GM10266 (cell line): ENCODE data around the gene STAT3.
A peak's percentile ranks its signal among the peaks of the same experiment; 100 is the strongest.

Source experiments
- DNase-seq: peaks from one replicate; pipeline ENCODE4 v3.0.0; 2012; ENCODE audit errors: extremely low spot score
- CTCF ChIP-seq: IDR thresholded peaks from 2 replicates; pipeline ENCODE4 v1.5.1; 2012; ENCODE audit warnings: mild to moderate bottlenecking, low read depth; ENCODE audit not compliant: control insufficient read depth, insufficient read depth; ENCODE audit errors: missing control alignments

STAT3 gene

GRCh38 chr17:42413464-42414040, 25.3 kb upstream of the STAT3 start:
- no peak for TF ChIP-seq CTCF
- DNase-seq = no peak

DNA sequence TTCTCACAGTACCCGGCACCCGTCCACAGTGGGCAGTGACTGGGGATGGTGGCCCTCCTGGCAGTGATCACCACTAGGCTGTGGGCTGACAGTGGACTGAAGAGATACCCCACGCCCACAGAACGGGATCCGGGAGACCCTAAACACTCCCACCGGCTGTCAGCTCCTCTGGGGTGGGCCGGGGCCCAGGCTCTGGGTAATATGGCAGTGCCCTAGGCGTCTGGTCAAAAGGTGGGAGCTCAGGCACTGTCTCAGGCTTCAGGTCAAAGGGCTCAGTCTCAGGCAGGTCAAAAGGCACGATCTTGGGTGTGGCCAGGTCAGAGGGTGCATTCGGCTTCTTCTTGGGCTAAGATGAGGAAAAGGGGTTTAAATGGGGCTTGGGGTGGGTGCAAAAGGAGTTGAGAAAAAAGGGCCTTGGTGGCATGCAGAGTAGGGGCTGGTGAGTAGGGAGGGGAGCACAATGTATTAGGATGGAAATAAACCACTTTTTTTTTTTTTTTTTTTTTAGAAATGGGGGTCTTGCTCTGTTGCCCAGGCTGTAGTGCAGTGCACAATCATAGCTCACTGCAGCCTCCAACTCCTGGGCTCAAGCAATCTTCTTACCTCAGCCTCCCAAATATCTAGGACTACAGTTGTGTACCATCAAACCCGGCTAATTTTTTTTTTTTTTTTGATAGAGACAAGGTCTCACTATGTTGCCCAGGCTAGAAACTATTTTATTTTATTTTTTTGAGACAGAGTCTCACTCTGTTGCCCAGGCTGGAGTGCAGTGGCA, 23.9 kb upstream of the STAT3 start:
- DNase-seq = peak; percentile 10
- TF ChIP-seq CTCF = no peak

DNA sequence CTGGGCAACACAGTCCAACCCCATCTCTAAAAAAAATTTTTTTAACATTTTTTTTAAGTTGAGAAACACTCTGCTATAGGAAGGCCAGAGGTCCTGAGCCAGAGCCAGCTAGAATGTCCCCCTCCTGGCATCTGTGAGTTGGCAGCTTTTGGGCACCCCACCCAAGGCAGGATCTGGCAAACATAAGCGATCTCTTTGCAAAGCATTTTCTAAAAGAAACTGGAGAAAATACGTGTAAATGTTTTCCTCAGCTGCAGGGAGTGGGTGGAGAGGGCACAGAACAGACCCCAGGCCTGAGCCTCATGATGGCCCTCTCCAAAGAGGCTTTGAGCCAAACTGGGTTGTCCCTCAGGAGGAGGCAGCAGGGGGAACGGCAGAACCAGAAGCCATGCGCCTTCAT, 23.1 kb upstream of the STAT3 start:
- DNase-seq = peak; percentile 7
- TF ChIP-seq CTCF = no peak

- DNase-seq = no peak
- no peak for TF ChIP-seq CTCF
Measured at GRCh38 chr17:42410319-42410685, 22.1 kb upstream of the STAT3 start.

DNA sequence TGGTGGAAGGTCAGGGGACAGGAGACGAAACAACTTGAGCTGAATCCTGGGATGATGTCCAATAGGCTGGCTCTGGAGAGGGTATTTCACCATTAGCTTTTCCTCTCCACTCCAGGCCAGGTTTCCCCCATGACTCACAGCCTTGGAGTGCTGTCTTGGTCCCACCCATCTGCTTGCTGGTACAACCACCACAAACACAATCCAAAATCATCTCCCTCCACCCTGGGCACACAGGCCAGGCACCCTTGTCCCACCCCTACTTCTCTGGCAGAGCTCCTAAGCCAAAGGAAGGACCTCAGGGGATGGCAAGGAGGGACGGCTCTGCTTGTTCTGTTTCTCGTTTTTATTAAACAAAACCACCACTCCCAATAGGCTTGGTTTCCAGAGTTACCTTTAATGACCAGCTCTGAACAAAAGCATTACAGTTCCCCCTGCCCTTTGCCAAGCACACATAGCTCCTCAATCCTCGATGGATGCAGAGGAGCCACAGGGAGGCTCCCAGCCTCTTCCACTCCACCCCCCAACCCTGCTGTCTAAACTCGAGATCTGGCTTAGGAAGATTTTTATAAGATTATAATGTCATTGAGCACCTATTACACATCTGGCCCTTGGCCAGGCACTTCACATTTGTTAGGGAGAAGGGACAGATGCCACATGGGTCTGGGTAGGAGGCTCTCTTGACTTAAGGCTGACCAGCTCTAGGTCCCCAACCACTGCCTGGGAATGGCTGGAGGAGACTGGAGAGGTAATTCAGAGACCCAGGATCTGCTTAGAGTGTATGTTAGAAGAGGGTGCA, 21.5 kb upstream of the STAT3 start:
- TF ChIP-seq CTCF = no peak
- peak; percentile 11 for DNase-seq

- DNase-seq = no peak
- TF ChIP-seq CTCF = no peak
Measured at GRCh38 chr17:42408061-42408460, 19.8 kb upstream of the STAT3 start.

DNA sequence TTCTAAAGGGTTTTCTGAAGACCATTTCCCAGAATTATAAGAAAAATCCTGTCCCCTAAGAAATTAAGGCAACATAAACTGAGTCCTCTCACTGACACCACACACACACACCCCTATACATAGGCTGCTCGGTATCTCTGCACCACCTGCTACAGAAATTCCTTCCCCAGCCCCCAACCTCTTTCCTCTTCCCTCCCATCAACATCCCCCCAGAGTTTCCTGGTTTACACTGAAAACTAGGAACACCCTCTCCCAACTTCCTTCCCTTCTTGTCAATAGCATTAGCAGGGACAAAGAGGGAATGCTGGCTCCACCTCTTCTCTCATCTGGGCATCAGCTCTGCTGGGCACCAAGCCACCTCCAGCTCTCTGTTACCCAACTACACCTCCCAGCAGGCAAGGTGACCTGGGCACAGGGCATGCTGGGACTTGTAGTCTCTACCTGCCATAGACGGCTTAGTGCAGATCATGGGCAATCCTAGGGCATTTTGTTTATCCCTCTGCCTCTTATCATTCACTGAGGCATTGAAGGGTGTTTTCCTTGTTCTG, 19.1 kb upstream of the STAT3 start:
- peak; percentile 80 for DNase-seq
- TF ChIP-seq CTCF = no peak
